ENCODE results near the gene DNAL1.
A peak's percentile ranks its signal among the peaks of the same experiment; 100 is the strongest.
"Not testable (repeated sequence)": the region's sequence is repeated elsewhere in the genome, so short reads cannot be mapped to it uniquely, and the experiment has no call there.

The DNAL1 gene, protein sequence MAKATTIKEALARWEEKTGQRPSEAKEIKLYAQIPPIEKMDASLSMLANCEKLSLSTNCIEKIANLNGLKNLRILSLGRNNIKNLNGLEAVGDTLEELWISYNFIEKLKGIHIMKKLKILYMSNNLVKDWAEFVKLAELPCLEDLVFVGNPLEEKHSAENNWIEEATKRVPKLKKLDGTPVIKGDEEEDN

DNA sequence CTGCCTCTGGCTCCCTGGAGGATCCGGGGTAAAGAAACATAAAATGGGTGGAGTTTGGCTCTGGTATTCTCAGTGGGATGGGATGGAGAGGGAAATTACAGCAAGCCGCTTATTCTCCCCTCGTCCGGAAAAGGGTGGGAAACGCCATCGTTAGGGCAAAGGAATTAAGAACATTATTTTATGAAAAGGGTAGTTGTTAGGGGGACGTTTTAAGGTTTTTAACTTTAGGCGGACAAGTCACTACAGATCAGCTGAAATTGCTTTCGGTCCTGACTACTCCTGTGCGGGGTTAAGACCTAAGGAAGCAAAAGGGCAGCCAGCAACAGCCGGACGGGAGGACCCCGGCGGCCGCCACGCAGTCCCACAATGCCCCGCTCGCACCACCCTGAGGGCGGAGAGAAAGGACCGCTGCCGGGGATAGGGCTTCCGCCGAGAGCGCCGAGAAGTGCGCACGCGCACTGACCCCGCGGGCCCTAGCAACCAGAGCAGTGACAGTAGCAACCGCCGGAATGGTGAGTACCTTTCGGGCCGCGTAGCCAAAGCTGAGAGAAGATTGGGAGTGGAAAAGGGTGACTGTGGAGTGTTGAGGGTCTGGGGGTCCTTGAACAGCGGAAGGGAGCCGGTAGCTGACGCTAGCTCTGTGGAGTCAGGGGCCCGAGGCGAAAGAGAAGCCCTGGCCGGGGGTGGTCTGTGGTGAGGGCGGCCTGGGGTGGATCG, at the start of gene DNAL1:
Gene DNAL1, plus strand, starts transcription at position 456 of the 717 bp plus-strand sequence. Its CDS starts 54 bp downstream, at position 510.
- ATAC-seq: peak; percentile 100

DNA sequence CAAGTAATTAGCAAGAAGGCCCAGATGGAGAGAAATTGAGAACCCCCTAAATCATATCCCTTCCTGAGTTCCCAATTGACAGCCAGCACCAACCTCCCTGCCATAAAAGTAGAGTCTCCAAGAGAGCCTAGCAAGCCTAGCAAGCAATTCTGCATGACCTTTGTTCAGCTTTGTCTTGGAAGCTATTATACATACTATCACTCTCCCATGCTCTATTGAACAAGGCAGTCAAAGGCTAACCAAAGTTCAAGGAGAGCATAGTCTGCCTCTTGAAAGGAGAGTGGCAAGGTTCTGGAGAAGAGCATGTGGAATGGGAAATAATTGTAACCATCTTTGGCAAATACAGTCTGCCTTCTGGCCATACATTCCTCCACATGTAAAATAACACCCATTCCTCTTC, 45.3 kb upstream of the DNAL1 start:
- no peak for ATAC-seq

DNA sequence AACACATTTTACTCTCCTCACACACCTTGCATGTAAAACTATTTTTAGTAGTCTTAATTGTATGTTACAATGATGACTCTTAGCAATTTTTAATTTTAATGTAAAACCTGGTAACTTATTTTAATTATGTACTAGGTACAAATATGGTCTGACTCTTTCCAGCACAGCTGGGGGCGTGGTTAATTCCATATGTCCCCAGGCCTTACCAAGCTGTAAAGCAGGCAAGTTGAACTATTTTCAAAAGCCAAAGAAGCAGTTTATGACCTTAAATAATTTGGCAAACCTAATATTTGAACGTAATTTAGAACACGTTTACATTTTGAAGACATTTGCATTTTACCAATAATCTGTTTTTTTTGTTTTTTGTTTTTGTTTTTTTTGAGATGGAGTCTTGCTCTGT, 41.8 kb upstream of the DNAL1 start:
- ATAC-seq: no peak

DNA sequence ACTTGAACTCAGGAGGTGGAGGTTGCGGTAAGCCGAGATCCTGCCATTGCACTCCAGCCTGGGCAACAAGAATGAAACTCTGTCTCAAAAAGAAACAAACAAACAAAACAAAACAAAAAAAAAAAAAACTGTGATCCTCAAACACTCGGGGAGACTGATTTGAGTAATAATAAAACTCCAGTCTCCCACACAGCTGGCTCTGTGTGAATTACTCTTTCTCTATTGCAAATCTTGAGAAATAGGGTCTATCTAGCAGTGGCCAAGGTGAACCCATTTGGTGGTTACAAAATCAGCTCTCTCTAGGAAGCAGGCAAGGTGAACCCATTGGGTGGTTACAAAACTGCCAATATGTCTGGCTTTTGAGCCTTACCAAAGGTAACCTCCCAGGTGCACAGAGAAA, 38.5 kb upstream of the DNAL1 start:
- no peak for ATAC-seq

DNA sequence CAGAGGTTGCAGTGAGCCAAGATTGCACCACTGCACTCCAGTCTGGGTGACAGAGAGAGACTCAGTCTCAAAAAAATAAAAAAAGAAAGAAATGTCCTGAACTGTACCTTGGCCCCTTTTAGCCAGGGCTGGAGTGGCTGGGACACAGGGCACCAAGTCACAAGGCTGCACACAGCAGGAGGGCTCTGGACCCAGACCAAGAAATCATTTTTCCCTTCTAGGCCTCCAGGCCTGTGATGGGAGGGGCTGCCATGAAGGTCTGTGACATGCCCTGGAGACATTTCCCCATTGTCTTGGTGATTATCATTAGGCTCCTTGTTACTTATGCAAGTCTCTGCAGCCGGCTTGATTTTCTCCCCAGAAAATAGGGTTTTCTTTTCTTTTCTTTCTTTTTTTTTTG, 37.5 kb upstream of the DNAL1 start:
- ATAC-seq: no peak

DNA sequence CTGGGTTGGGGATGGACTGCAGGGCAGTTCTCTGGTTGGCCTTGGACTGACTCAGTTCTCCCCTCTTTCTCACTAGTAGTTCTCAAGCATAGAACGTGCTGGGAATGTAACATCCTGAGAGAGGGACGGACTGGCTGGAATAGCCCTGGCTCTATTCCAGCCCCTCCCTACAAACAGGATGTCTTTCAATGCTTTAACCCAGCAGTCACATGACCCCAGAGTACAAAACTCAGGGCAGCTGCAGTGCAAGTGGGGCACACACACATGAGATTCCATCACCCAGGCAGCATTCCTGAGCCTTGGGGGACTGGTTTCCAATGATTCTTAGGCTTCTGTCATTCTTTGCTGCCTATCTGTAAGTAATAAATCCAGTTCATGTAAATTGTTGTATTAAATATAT, 34.1 kb upstream of the DNAL1 start:
- ATAC-seq: no peak

DNA sequence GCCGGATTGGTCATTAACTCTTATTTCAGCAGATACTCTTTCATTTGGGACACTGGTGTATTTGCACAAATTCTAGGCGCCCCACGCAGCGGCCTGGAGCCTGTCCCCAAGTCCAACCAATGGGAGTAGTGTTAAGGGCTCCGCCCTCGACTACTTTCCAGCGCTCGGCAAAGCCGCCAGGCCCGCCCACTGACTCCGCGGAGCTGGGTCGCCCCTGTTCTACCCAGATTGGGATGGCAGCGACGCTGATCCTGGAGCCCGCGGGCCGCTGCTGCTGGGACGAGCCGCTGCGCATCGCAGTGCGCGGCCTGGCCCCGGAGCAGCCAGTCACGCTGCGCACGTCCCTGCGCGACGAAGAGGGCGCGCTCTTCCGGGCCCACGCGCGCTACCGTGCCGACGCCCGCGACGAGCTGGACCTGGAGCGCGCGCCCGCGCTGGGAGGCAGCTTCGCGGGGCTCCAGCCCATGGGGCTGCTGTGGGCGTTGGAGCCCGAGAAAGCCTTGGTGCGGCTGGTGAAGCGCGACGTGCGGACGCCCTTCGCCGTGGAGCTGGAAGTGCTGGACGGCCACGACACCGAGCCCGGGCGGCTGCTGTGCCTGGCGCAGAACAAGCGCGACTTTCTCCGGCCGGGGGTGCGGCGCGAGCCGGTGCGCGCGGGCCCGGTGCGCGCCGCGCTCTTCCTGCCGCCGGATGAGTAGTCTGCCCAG, 32.3 kb upstream of the DNAL1 start, which contains the start of gene ACOT6:
Gene ACOT6, plus strand, starts transcription at position 179 of the 707 bp plus-strand sequence. Its CDS starts 55 bp downstream, at position 234.
- peak; percentile 89 to 91 for ATAC-seq

DNA sequence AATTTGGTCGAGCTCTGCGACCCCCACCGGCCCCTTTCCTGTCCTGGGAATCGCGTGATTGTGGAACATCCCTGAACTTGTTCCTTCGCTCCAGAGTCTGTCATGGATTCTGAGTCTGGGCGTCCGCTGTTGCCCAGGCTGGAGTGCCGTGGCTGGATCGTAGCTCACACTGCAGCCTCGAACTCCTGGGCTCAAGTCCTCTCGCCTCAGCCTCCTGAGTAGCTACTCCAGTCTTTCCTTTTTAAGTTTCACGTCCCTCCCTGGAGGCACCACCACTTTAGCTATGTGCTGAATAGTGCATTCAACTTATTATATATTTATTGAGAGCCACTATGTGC, 31.8 kb upstream of the DNAL1 start:
- peak in 1 of 2 donors; percentile 3 for ATAC-seq

DNA sequence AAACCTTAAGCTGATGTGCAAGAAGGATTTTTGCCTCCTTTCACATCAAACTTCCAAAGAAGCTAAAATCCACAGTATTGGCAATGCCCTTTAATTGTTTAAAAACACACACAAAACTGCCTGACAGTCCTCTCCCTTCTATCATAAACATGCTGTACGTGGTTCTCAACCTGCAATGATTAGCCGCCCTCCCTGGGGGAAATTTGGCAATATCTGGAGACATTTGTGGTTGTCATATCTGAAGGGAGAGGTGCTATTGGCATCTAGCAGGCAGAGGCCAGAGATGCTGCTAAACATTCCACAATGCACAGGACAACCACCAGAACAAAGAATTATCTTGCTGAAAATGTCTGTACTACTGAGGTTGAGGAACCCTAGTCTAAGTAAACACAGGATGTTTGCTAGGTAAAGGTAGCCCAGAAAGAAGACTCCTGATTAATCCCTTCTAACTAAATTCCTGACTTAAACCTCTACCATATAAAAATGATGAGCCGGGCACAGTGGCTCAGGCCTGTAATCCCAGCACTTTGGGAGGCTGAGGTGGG, 31.3 kb upstream of the DNAL1 start:
- no peak for ATAC-seq

DNA sequence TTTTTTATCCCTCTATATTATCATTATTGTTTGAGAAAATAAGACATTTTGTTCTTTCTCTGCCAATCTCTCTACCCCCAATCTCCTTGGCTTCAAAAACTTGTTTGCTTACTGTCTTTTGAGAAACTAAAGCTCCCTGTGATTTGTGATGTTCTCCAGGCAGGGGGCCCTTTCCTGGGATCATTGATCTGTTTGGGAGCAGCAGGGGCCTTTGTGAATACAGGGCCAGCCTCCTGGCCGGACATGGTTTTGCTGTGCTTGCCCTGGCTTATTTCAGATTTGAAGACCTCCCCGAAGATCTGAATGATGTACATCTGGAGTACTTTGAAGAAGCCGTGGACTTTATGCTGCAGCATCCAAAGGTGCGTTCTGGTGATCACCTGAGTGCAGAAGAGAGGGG, 28.0 kb upstream of the DNAL1 start:
- ATAC-seq: no peak

DNA sequence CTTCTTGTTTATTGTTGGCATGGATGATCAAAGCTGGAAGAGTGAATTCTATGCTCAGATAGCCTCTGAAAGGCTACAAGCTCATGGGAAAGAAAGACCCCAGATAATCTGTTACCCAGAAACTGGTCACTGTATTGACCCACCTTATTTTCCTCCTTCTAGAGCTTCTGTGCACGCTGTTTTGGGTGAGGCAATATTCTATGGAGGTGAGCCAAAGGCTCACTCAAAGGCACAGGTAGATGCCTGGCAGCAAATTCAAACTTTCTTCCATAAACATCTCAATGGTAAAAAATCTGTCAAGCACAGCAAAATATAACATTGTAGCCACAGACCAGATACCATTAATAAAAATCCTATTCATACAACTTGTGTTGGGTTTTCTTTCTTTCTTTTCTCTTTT, 25.3 kb upstream of the DNAL1 start:
- no peak for ATAC-seq

DNA sequence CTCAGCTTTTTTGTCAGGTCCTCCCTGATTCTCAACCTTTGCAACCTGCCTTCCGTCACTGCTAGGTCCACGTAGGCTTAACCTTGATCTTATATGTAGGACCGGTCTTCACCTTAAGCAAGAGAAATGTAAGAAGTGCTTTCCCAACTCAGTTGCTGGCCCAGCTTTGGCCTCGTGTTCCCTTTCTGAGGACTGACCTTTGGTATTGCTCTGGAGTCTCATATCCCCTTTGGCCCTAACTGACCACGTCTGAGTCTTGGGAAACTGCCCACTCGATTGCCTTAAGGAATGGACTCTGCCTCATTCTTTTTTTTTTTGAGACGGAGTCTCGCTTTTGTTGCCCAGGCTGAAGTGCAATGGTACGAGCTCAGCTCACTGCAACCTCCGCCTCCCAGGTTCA, 24.5 kb upstream of the DNAL1 start:
- ATAC-seq: no peak

DNA sequence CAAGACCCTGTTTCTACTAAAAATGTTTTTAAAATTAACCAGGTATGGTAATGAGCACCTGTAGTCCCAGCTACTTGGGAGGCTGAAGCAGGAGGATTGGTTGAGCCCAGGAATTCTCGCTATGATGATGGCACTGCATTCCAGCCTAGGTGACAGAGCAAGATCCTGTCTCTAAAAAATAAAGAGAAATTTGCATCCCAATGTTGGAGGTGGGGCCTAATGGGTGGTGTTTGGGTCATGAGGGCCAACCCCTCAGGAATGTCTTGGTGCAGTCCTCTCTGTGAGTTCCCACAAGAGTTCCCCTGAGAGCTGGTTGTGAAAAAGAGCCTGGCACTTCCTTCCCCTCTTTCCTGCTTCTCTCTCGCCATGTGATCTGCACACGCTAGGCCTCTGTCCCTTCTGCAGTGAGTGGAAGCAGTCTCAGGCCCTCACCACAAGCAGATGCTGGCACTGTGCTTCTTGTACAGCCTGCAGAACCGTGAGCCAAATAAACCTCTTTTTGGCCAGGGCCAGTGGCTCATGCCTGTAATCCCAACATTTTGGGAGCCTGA, 21.2 kb upstream of the DNAL1 start:
- no peak for ATAC-seq

DNA sequence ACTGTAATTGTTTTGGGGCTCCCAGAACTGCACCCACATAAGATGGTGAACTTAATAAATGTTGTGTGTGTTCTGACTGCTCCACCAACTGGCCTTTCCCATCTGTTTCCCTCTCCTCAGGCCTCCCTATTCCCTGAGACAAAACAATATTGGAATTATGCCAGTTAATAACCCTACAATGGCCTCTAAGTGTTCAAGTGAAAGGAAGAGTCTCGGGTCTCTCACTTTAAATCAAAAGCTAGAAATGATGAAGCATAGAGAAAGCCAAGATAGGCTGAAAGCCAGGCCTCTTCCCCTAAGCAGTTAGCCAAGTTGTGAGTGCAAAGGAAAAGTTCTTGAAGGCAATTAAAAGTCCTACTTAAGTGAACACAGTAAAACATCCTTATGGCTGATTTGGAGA, 19.1 kb upstream of the DNAL1 start:
- ATAC-seq: no peak

DNA sequence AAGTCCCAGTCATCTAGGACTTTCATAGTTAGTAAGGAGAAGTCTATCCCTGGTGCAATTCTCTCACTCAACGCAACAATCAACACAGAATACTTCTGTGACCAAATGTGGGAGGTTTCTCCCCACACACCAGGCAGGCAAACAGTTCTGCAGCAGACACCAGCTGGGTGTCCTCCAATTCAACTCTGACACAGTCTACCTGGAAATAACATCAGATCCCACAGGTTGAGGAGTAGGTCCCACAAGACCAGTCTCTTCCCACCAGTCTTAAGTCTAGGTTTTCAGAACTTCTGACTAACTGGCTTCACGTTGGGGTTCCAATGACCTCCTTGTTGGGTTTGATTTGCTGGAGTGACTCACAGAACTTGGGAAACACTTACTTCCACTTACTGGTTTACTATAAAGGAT, 17.6 kb upstream of the DNAL1 start:
- no peak for ATAC-seq

DNA sequence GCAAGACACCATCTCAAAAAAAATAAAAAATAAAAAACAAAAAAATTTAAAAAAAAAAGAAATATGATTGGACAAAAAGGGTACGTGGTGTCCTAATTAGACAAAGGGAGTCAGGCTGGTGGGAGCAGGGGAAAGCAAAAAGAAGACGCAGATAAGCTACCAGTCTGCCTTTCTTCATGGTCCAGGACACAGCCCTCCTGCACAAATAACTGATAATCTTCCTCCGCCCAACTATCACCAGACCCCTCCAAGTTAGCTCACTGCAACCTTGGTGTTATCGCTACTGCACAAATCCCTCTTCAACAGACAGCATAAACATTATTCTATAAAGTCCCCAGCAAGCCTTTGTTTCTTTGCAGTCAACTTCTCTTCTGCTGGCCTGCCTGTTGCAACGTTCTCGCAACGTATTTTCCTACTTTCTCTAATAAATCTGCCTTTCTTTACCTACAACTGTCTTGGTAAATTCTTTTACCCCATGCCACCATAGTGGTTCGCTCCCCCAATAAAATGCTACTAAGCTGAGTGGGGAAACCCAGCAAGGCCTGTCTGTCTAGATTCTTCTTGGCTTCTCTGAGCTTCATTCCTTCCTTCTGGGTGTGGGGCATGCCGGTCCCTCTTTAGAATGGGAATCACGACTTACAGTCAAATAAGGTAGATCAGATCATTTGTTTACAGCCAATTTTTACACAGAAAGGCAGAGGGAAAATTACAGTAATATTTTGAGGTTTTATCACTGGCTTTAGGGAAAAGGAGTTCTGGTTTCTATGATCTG, 14.6 kb upstream of the DNAL1 start:
- ATAC-seq: no peak

DNA sequence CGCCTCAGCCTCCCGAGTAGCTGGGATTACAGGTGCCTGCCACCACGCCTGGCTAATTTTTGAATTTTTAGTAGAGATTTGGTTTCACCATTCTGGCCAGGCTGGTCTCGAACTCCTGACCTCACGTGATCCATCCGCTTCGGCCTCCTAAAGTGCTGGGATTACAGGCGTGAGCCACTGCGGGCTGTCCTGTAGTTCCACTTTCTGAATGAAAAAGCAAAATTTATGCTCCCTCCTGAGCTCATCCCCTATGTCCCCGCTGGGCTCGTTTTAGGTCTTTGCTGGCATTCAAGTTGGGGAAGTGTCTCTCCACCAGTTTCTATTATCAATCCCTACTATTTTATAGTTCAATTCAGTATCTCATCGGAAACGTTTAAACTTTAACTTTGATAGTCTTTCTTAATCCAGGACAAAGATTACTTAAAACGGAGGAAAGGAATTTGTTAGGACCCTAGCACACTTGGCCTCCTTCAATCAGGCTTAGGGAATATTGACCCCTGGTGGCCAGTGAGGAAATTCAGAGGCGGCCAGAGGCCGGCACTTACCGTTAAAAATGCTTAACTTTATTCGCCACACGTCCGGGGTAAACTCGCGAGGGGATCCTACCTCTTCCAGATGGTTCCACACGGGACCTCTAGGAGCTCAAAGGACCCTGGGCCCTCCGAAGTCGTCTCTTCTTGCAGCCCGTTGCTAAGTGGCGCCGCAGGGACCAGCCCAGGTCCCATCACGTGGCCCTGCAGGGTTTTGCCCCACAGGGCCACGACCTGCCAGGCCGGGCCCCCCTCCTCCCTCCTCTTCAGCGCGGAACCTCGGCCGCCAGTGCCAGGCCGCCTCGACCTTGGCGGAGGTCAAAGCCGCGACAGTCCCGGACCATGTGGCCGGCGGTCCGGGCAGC, 11.4 kb upstream of the DNAL1 start:
- ATAC-seq: peak; percentile 74 to 77

DNA sequence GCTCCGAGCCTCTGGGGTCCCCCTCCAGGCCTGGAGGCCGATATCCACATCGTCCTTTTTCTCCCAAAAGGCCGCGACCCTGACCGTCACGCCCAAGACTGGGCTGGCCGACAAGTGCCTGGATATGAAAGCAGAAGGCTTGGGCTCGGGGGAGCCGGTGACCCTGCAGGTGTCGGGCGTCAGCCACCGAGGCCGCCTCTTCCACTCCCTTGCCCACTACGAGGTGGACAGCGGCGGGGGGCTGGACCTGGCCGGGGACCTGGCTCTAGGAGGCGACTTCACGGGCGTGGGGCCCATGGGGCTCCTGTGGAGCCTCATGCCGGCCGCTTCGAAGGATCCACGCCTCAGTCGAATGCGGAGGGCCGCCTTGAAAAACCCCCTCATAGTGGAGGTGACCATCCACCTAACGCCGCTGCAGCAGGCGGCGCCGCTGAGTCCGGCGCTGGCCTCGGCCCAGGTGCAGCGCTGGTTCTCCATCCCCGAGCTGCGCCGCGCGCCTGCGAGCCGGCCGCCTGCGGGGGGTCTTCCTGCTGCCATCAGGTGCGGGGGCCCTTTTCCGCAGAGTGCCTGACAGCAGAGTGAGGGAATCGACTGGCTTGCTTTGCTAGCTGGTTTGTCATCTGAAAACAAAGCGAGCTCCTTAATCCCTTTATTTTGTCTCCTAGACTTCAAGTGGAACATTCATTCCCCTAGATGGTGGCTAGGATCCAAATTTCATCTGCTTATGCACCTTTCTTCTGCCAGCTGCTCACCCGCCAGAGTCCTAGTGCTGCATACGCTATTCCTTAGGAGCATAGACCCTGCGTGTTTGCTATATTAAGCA, 10.6 kb upstream of the DNAL1 start:
- no peak for ATAC-seq

DNA sequence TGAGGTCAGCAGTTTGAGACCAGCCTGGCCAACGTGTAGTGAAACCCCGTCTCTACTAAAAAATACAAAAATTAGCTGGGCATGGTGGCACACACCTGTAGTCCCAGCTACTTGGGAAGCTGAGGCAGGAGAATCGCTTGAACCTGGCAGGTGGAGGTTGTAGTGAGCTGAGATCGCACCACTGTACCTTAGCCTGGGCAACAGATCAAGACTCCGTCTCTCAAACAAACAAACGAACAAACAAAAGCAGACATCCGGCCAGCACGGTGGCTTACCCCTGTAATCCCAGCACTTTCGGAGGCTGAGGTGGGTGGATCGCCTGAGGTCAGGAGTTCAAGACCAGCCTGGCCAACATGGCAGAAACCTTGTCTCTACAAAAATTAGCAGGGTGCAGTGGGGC, 8.4 kb upstream of the DNAL1 start:
- not testable (repeated sequence) for ATAC-seq

DNA sequence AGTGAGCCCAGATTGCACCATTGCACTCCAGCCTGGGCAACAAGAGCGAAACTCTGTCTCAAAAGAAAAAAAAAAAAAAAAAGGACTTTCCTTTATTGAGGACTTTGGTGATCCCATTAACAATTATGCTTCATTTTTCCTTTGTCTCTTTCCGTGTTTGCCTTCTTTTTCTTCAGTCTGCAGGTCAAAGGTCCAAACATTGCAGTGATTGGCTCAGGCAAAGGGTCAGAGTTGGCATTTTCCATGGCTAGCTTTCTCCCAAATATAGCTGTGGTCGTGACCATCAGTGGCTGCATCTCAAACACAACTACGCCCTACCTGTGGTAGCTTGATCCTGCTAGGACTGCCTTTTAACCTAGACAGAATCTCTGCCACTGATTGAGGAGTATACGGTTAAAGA, 7.0 kb upstream of the DNAL1 start:
- ATAC-seq: no peak
